K562 (cell line): ENCODE data around the gene FABP3.

Experiments
- HDAC6 ChIP-seq: IDR thresholded peaks from 2 replicates; pipeline ENCODE4 v1.6.1; 2012; ENCODE audit warnings: low read depth, mild to moderate bottlenecking, control low read depth, inconsistent platforms, low read length, moderate library complexity
- NCOA4 ChIP-seq: fragments of 450-650 bp; IDR thresholded peaks from 2 replicates; pipeline ENCODE4 v1.6.1; 2018; ENCODE audit warnings: mild to moderate bottlenecking; ENCODE audit not compliant: partially characterized antibody
- POLR2A ChIP-seq: fragments of 450-650 bp; conservative IDR thresholded peaks from 2 replicates; pipeline ENCODE4 v1.6.1; 2016
- TAF1 ChIP-seq: IDR thresholded peaks from 2 replicates; pipeline ENCODE4 v1.6.1; 2011; ENCODE audit warnings: mild to moderate bottlenecking, low read length, moderate library complexity; ENCODE audit not compliant: insufficient read depth, control insufficient read depth, severe bottlenecking; ENCODE audit errors: extremely low read depth
- ZBTB1 ChIP-seq: sonication (generic); formaldehyde crosslinking; IDR thresholded peaks from 2 replicates; pipeline ENCODE4 v1.8.1; 2023; ENCODE audit warnings: missing genetic modification reagents, low read depth, mild to moderate bottlenecking, borderline replicate concordance
- TF ChIP-seq, protein P1 (sequence below), 3 experiments: IDR thresholded peaks in 2 of 3; conservative IDR thresholded peaks in 1 of 3; 2 replicates each; pipeline ENCODE4 v1.5.1; 2011 to 2012; ENCODE audit warnings: low read length in 3 of 3, mild to moderate bottlenecking in 3 of 3, control low read depth in 2 of 3, improper control_type of control experiment in 1 of 3, inconsistent platforms in 1 of 3, low read depth in 1 of 3, mixed read lengths in 1 of 3, moderate library complexity in 1 of 3; ENCODE audit not compliant: insufficient read depth in 2 of 3
- TF ChIP-seq, protein P2 (sequence below): fragments of 150-350 bp; conservative IDR thresholded peaks from 2 replicates; pipeline ENCODE4 v1.6.1; 2014; ENCODE audit warnings: low read length
- TF ChIP-seq, protein P3 (sequence below): fragments of 250-450 bp; sonication (Bioruptor Pico); IDR thresholded peaks from 2 replicates; pipeline ENCODE4 v1.6.1; 2021; ENCODE audit warnings: mild to moderate bottlenecking

DNA sequence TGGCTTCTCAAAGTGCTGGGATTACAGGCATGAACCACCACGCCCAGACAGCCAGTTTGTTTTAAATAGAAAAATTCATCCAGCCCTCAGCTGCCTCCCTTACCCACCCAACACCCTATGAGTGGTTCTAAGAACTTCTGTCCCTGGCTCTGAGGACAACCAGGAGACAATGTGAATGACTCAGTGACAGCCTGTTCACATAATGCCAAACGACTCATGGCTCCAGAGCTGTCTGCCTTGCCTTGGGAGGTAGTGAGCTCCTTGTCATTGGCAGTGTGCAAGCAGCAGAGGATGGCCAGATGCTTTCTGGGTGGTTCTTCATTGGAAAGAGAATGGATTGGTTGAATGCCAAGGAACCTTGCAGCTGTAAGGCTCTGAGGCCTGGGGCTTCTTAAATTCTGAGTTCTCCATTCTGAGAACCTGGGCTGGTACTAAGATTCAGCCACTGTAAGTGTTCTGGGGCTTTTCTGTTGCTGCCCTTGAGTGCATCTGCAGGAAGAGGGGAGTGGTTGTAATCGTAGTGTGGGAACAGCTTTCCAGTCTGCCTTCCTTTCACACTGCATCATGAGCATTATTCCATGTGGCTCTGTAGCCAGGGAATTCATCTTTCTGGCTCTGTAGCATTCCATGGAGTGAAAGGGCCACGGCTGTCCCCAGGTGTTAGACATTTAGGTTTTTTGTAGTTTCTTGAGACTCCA is 45.9 kb upstream of the FABP3 start:
- TF ChIP-seq, protein P1, sequence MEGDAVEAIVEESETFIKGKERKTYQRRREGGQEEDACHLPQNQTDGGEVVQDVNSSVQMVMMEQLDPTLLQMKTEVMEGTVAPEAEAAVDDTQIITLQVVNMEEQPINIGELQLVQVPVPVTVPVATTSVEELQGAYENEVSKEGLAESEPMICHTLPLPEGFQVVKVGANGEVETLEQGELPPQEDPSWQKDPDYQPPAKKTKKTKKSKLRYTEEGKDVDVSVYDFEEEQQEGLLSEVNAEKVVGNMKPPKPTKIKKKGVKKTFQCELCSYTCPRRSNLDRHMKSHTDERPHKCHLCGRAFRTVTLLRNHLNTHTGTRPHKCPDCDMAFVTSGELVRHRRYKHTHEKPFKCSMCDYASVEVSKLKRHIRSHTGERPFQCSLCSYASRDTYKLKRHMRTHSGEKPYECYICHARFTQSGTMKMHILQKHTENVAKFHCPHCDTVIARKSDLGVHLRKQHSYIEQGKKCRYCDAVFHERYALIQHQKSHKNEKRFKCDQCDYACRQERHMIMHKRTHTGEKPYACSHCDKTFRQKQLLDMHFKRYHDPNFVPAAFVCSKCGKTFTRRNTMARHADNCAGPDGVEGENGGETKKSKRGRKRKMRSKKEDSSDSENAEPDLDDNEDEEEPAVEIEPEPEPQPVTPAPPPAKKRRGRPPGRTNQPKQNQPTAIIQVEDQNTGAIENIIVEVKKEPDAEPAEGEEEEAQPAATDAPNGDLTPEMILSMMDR (IDR thresholded peaks at IDR 0.05 in 2 of 3, conservative IDR thresholded peaks at IDR 0.05 in 1 of 3; ENCODE audit: insufficient read depth in 2 of 3, low read depth in 1 of 3, low read length in 3 of 3), result no peak
- TF ChIP-seq TAF1 (no peak), NCOA4 (no peak), ZBTB1 (CRISPR knock-in tag) (no peak), HDAC6 (no peak), POLR2A (no peak)
- TF ChIP-seq, protein P2, sequence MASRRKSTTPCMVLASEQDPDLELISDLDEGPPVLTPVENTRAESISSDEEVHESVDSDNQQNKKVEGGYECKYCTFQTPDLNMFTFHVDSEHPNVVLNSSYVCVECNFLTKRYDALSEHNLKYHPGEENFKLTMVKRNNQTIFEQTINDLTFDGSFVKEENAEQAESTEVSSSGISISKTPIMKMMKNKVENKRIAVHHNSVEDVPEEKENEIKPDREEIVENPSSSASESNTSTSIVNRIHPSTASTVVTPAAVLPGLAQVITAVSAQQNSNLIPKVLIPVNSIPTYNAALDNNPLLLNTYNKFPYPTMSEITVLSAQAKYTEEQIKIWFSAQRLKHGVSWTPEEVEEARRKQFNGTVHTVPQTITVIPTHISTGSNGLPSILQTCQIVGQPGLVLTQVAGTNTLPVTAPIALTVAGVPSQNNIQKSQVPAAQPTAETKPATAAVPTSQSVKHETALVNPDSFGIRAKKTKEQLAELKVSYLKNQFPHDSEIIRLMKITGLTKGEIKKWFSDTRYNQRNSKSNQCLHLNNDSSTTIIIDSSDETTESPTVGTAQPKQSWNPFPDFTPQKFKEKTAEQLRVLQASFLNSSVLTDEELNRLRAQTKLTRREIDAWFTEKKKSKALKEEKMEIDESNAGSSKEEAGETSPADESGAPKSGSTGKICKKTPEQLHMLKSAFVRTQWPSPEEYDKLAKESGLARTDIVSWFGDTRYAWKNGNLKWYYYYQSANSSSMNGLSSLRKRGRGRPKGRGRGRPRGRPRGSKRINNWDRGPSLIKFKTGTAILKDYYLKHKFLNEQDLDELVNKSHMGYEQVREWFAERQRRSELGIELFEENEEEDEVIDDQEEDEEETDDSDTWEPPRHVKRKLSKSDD, result no peak
- TF ChIP-seq, protein P3, sequence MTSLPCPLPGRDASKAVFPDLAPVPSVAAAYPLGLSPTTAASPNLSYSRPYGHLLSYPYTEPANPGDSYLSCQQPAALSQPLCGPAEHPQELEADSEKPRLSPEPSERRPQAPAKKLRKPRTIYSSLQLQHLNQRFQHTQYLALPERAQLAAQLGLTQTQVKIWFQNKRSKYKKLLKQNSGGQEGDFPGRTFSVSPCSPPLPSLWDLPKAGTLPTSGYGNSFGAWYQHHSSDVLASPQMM (CRISPR knock-in tag), result no peak
